Neuronal stem cell (in vitro differentiated cells): ENCODE results near the gene PLA2G4A.

ENCODE experiments used
- DNase-seq: peaks from one replicate; pipeline ENCODE4 v3.0.0-alpha.2; 2013; ENCODE audit warnings: low spot score
- H2AFZ ChIP-seq: one replicate; pipeline ENCODE4 v1.6.1; 2013; ENCODE audit warnings: mild to moderate bottlenecking, low read length, inconsistent platforms
- H2AK5ac ChIP-seq: 2 replicates; pipeline ENCODE4 v1.6.1; 2013; ENCODE audit warnings: low read depth, mild to moderate bottlenecking, inconsistent platforms, low read length, moderate library complexity, mixed read lengths
- H2BK120ac ChIP-seq: 2 replicates; pipeline ENCODE4 v1.6.1; 2013; ENCODE audit warnings: low read depth, mild to moderate bottlenecking, inconsistent platforms, low read length, moderate library complexity, mixed read lengths
- H2BK12ac ChIP-seq: one replicate; pipeline ENCODE4 v1.6.1; 2013; ENCODE audit warnings: low read length, inconsistent platforms
- H2BK15ac ChIP-seq: 2 replicates; pipeline ENCODE4 v1.6.1; 2013; ENCODE audit warnings: mild to moderate bottlenecking, low read length, inconsistent platforms, mixed read lengths
- H2BK5ac ChIP-seq: one replicate; pipeline ENCODE4 v1.6.1; 2013; ENCODE audit warnings: inconsistent platforms, mild to moderate bottlenecking, low read length, moderate library complexity
- H3K14ac ChIP-seq: one replicate; pipeline ENCODE4 v1.6.1; 2013; ENCODE audit warnings: low read length, inconsistent platforms
- H3K18ac ChIP-seq: 2 replicates; pipeline ENCODE4 v1.6.1; 2013; ENCODE audit warnings: low read length, inconsistent platforms
- H3K23ac ChIP-seq: 2 replicates; pipeline ENCODE4 v1.6.1; 2013; ENCODE audit warnings: low read depth, mild to moderate bottlenecking, mixed read lengths, low read length, inconsistent platforms; ENCODE audit not compliant: poor library complexity
- H3K27ac ChIP-seq: replicated peaks from 3 replicates; pipeline ENCODE4 v1.5.1; 2013; ENCODE audit warnings: low read length, inconsistent platforms
- H3K27me3 ChIP-seq, 3 experiments: 2 replicates each; pipeline ENCODE4 v1.6.1; 2013; ENCODE audit warnings: low read length in 3 of 3, mild to moderate bottlenecking in 2 of 3, inconsistent platforms in 1 of 3, low read depth in 1 of 3, mixed read lengths in 1 of 3, moderate library complexity in 1 of 3; ENCODE audit not compliant: control insufficient read depth in 3 of 3, insufficient read depth in 3 of 3
- H3K36me3 ChIP-seq, 2 donors: replicated peaks in 1 of 2; 2 replicates each; pipeline ENCODE4 v1.6.1; 2013; ENCODE audit warnings: low read length in 2 of 2; ENCODE audit not compliant: control insufficient read depth in 2 of 2, insufficient read depth in 2 of 2
- H3K4ac ChIP-seq: 2 replicates; pipeline ENCODE4 v1.6.1; 2013; ENCODE audit warnings: inconsistent platforms, mild to moderate bottlenecking, low read length, moderate library complexity
- H3K4me1 ChIP-seq, 2 donors: 1 replicate in 1 of 2; 2 replicates in 1 of 2; pipeline ENCODE4 v1.6.1; 2013; ENCODE audit warnings: low read length in 2 of 2, low read depth in 1 of 2; ENCODE audit not compliant: control insufficient read depth in 2 of 2, insufficient read depth in 1 of 2
- H3K4me2 ChIP-seq: one replicate; pipeline ENCODE4 v1.6.1; 2013; ENCODE audit warnings: mild to moderate bottlenecking, low read length, inconsistent platforms; ENCODE audit not compliant: insufficient read depth, poor library complexity, severe bottlenecking
- H3K4me3 ChIP-seq, 2 donors: 2 replicates each; pipeline ENCODE4 v1.5.1; 2013; ENCODE audit warnings: low read length in 2 of 2, mild to moderate bottlenecking in 2 of 2, inconsistent platforms in 1 of 2, moderate library complexity in 1 of 2
- H3K79me1 ChIP-seq: one replicate; pipeline ENCODE4 v1.6.1; 2013; ENCODE audit warnings: low read depth, mild to moderate bottlenecking, inconsistent platforms, low read length, moderate library complexity
- H3K9ac ChIP-seq: one replicate; pipeline ENCODE4 v1.6.1; 2013; ENCODE audit warnings: mild to moderate bottlenecking, low read depth, low read length, inconsistent platforms; ENCODE audit not compliant: poor library complexity
- H3K9me3 ChIP-seq, 2 donors: replicated peaks in 1 of 2; 2 replicates each; pipeline versions ENCODE3 to v1.6.1; 2013; ENCODE audit warnings: low read length in 2 of 2, mild to moderate bottlenecking in 2 of 2, inconsistent platforms in 1 of 2, low read depth in 1 of 2, mixed read lengths in 1 of 2, moderate library complexity in 1 of 2; ENCODE audit not compliant: control insufficient read depth in 2 of 2, insufficient read depth in 1 of 2
- H4K8ac ChIP-seq: one replicate; pipeline ENCODE4 v1.6.1; 2013; ENCODE audit warnings: low read depth, mild to moderate bottlenecking, inconsistent platforms, low read length, moderate library complexity
- H4K91ac ChIP-seq: one replicate; pipeline ENCODE4 v1.6.1; 2013; ENCODE audit warnings: low read length, low read depth, mild to moderate bottlenecking, inconsistent platforms; ENCODE audit not compliant: poor library complexity
- WGBS, 2 donors: extraction: QIAGEN DNeasy Blood & Tissue Kit; methylation state at CpG; one replicate each; pipeline ENCODE4 v1.1.7; 2013; ENCODE audit warnings: missing lambda C conversion rate in 2 of 2, mixed read lengths in 1 of 2; ENCODE audit not compliant: insufficient read length in 2 of 2, insufficient replicate concordance in 1 of 2; ENCODE audit errors: extremely low coverage in 2 of 2; 5-methylcytosine and 5-hydroxymethylcytosine counted together

The PLA2G4A gene

GRCh38 chr1:186984959-186985358 is 156.2 kb downstream of the PLA2G4A start:
- no peak overlapping the region for H2BK5ac ChIP-seq
- WGBS, 2 donors, result no CpG with 5 or more reads among the region's 4 CpGs
- no peak overlapping the region for H2AK5ac ChIP-seq

GRCh38 chr1:186985889-186986491 is 157.2 kb downstream of the PLA2G4A start:
- H3K4me3 ChIP-seq, result no peak overlapping the region
- no peak overlapping the region for H2BK15ac ChIP-seq
- H3K27me3 ChIP-seq, result no peaks in the 10 kb centered on the region
- no peaks in the 10 kb centered on the region for H3K79me1 ChIP-seq
- H3K23ac ChIP-seq, result no peak overlapping the region
- no peak overlapping the region for H3K9ac ChIP-seq
- no peak overlapping the region for H3K4ac ChIP-seq
- WGBS, 2 donors, result no CpG with 5 or more reads among the region's 2 CpGs
- H3K36me3 ChIP-seq, result no peaks in the 10 kb centered on the region
- H2BK120ac ChIP-seq, result no peak overlapping the region
- no peak overlapping the region for H2BK12ac ChIP-seq
- no peak overlapping the region for H2BK5ac ChIP-seq
- H2AFZ ChIP-seq, result no peak overlapping the region
- no peak overlapping the region for H4K8ac ChIP-seq
- peak; percentile 45 for DNase-seq
- no peaks in the 10 kb centered on the region for H3K9me3 ChIP-seq
- no peak overlapping the region for H4K91ac ChIP-seq
- no peak overlapping the region for H3K14ac ChIP-seq
- no peak overlapping the region for H3K27ac ChIP-seq
- no peaks in the 10 kb centered on the region for H3K4me1 ChIP-seq
- H3K4me2 ChIP-seq, result no peak overlapping the region
- H3K18ac ChIP-seq, result no peak overlapping the region
- H2AK5ac ChIP-seq, result no peak overlapping the region

More at GRCh38 chr1:186984959-186985358, 156.2 kb downstream of the PLA2G4A start:
- Histone ChIP-seq H2BK15ac (no peak overlapping the region), H3K27ac (no peak overlapping the region), H3K14ac (no peak overlapping the region), H2AFZ (no peak overlapping the region), H3K4me2 (no peak overlapping the region), H3K4me1 (no peaks in the 10 kb centered on the region), H3K4me3 (no peak overlapping the region), H4K8ac (no peak overlapping the region), H3K18ac (no peak overlapping the region), H3K79me1 (no peaks in the 10 kb centered on the region), H2BK12ac (no peak overlapping the region), H3K36me3 (no peaks in the 10 kb centered on the region), H3K4ac (no peak overlapping the region), H3K9me3 (no peaks in the 10 kb centered on the region), H3K9ac (no peak overlapping the region), H4K91ac (no peak overlapping the region), H2BK120ac (no peak overlapping the region), H3K27me3 (no peaks in the 10 kb centered on the region), H3K23ac (no peak overlapping the region)
- no peak for DNase-seq

- peak overlapping the region in 1 of 2 donors; percentile 40 for H3K4me3 ChIP-seq
- H2AK5ac ChIP-seq, result no peak overlapping the region
- H3K27me3 ChIP-seq, result no peaks in the 10 kb centered on the region
- no peak overlapping the region for H2AFZ ChIP-seq
- no peaks in the 10 kb centered on the region for H3K36me3 ChIP-seq
- H4K8ac ChIP-seq, result no peak overlapping the region
- no peak for DNase-seq
- H2BK5ac ChIP-seq, result no peak overlapping the region
- no peak overlapping the region for H4K91ac ChIP-seq
- H2BK120ac ChIP-seq, result no peak overlapping the region
- no peak overlapping the region for H3K9ac ChIP-seq
- H3K4ac ChIP-seq, result no peak overlapping the region
- H2BK12ac ChIP-seq, result no peak overlapping the region
- H3K27ac ChIP-seq, result no peak overlapping the region
- no peak overlapping the region for H3K23ac ChIP-seq
- no peak overlapping the region for H2BK15ac ChIP-seq
- H3K79me1 ChIP-seq, result no peaks in the 10 kb centered on the region
- H3K4me1 ChIP-seq, result no peaks in the 10 kb centered on the region
- H3K4me2 ChIP-seq, result no peak overlapping the region
- no peak overlapping the region for H3K14ac ChIP-seq
- H3K18ac ChIP-seq, result no peak overlapping the region
- H3K9me3 ChIP-seq, result no peaks in the 10 kb centered on the region
- WGBS, 2 donors, result no CpG with 5 or more reads among the region's 5 CpGs
These were observed 158.3 kb downstream of the PLA2G4A start for GRCh38 chr1:186987065-186987464.

GRCh38 chr1:186987769-186988168 is 159.0 kb downstream of the PLA2G4A start:
- Histone ChIP-seq H2AFZ (no peak overlapping the region), H3K4ac (no peak overlapping the region), H4K91ac (no peak overlapping the region), H3K9me3 (no peaks in the 10 kb centered on the region), H3K9ac (no peak overlapping the region), H3K27me3 (no peaks in the 10 kb centered on the region), H3K23ac (no peak overlapping the region), H3K4me2 (no peak overlapping the region), H2BK12ac (no peak overlapping the region), H3K14ac (no peak overlapping the region), H3K27ac (no peak overlapping the region), H3K36me3 (no peaks in the 10 kb centered on the region), H3K79me1 (no peaks in the 10 kb centered on the region), H3K4me1 (no peaks in the 10 kb centered on the region), H2BK15ac (no peak overlapping the region), H3K18ac (no peak overlapping the region), H2AK5ac (no peak overlapping the region), H2BK120ac (no peak overlapping the region), H4K8ac (no peak overlapping the region), H3K4me3 (no peak overlapping the region), H2BK5ac (no peak overlapping the region)
- no peak for DNase-seq
